ENCODE data around the gene UGT1A8. TPM values are rescaled to one million over a fixed set of nuclear protein-coding genes. Genes with fewer than 3 reads are reported as not detected.

UGT1A8 gene
- total and polyA plus RNA-seq, 9 of the 15 experiments (the other 6 are each of a cell fraction or from before 2014, with no cell fraction given), result 0.04 TPM; not detected in 8

DNA sequence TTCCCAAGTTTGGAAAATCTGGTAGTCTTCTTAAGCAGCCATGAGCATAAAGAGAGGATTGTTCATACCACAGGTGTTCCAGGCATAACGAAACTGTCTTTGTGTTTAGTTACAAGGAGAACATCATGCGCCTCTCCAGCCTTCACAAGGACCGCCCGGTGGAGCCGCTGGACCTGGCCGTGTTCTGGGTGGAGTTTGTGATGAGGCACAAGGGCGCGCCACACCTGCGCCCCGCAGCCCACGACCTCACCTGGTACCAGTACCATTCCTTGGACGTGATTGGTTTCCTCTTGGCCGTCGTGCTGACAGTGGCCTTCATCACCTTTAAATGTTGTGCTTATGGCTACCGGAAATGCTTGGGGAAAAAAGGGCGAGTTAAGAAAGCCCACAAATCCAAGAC, 154.7 kb downstream of the UGT1A8 start:
- 0% methylated on average over 13 of the region's 16 CpGs for WGBS (ENCODE audit: insufficient coverage, low coverage, missing lambda C conversion rate)
- DNase-seq (ENCODE audit: extremely low read depth in 1 of 4, low spot score in 3 of 4), result no peak
- BruUV-seq (replicated peaks), result no TSS peak
- Histone ChIP-seq H3K36me3 (ENCODE audit: control insufficient read depth, insufficient read depth, low read length) (no peaks in the 10 kb centered on the region), H3K27me3 (ENCODE audit: control insufficient read depth in 2 of 2, insufficient read depth in 2 of 2, low read length in 2 of 2) (peaks cover 0 to 13% of the 10 kb centered on the region in 2 experiments; a peak in 3 of 5 replicates), H3K9ac (ENCODE audit: insufficient read depth in 1 of 2, low read depth in 2 of 2, low read length in 2 of 2) (no peak overlapping the region), H3K4me2 (ENCODE audit: insufficient read depth, low read length) (no peak overlapping the region), H3K9me1 (ENCODE audit: control insufficient read depth, insufficient read depth, low read length) (no peaks in the 10 kb centered on the region), H2AFZ (ENCODE audit: low read depth, low read length) (no peak overlapping the region), H4K20me1 (replicated peaks; ENCODE audit: control insufficient read depth, insufficient read depth, low read length) (no peaks in the 10 kb centered on the region), H3K9me3 (replicated peaks; ENCODE audit: control insufficient read depth, insufficient read depth, low read depth, low read length) (no peaks in the 10 kb centered on the region), H3K27ac (ENCODE audit: extremely low read depth, low read depth, low read length) (no peak overlapping the region), H3K4me3 (no peak overlapping the region), H3K4me1 (replicated peaks in 1 of 2; ENCODE audit: control insufficient read depth in 2 of 2, insufficient read depth in 2 of 2, low read length in 2 of 2) (no peaks in the 10 kb centered on the region), H3K79me2 (ENCODE audit: control insufficient read depth, insufficient read depth, low read length) (no peaks in the 10 kb centered on the region)
- TF ChIP-seq ZNF263 (CRISPR knock-in tag; IDR thresholded peaks at IDR 0.05; ENCODE audit: borderline replicate concordance), result no peak
- TF ChIP-seq GABPB1 (CRISPR knock-in tag; IDR thresholded peaks at IDR 0.05), result no peak
- no peak for TF ChIP-seq ZNF57 (CRISPR knock-in tag; IDR thresholded peaks at IDR 0.05)
- no peak for TF ChIP-seq TRIM24 (IDR thresholded peaks at IDR 0.05)
- TF ChIP-seq PHB2 (IDR thresholded peaks at IDR 0.05; ENCODE audit: low read depth), result no peak
- TF ChIP-seq BHLHE40 (IDR thresholded peaks at IDR 0.05; ENCODE audit: low read length), result no peak
- no peak for TF ChIP-seq ZNF695 (CRISPR knock-in tag; IDR thresholded peaks at IDR 0.05)
- no peak for TF ChIP-seq FOXM1 (IDR thresholded peaks at IDR 0.05; ENCODE audit: low read depth)
- TF ChIP-seq FOXM1 (CRISPR knock-in tag; IDR thresholded peaks at IDR 0.05; ENCODE audit: low read depth), result no peak
- TF ChIP-seq, protein P1, sequence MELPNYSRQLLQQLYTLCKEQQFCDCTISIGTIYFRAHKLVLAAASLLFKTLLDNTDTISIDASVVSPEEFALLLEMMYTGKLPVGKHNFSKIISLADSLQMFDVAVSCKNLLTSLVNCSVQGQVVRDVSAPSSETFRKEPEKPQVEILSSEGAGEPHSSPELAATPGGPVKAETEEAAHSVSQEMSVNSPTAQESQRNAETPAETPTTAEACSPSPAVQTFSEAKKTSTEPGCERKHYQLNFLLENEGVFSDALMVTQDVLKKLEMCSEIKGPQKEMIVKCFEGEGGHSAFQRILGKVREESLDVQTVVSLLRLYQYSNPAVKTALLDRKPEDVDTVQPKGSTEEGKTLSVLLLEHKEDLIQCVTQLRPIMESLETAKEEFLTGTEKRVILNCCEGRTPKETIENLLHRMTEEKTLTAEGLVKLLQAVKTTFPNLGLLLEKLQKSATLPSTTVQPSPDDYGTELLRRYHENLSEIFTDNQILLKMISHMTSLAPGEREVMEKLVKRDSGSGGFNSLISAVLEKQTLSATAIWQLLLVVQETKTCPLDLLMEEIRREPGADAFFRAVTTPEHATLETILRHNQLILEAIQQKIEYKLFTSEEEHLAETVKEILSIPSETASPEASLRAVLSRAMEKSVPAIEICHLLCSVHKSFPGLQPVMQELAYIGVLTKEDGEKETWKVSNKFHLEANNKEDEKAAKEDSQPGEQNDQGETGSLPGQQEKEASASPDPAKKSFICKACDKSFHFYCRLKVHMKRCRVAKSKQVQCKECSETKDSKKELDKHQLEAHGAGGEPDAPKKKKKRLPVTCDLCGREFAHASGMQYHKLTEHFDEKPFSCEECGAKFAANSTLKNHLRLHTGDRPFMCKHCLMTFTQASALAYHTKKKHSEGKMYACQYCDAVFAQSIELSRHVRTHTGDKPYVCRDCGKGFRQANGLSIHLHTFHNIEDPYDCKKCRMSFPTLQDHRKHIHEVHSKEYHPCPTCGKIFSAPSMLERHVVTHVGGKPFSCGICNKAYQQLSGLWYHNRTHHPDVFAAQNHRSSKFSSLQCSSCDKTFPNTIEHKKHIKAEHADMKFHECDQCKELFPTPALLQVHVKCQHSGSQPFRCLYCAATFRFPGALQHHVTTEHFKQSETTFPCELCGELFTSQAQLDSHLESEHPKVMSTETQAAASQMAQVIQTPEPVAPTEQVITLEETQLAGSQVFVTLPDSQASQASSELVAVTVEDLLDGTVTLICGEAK (IDR thresholded peaks at IDR 0.05), result no peak
- TF ChIP-seq, protein P1 (CRISPR knock-in tag; IDR thresholded peaks at IDR 0.05), result no peak
- no peak for ATAC-seq
- intact Hi-C loops (cut with micrococcal nuclease), result no loop called here
- CTCF ChIA-PET (ENCODE audit: low intra/inter-chr PET ratio), result no interaction called here
- in situ Hi-C loops (cut with MboI), result no loop called here
- POLR2A ChIA-PET, result no interaction called here
- FAIRE-seq, result no peak
